Fibroblast of the aortic adventitia (primary cell): ENCODE data around the gene KRT85. TPM values are rescaled to one million over a fixed set of nuclear protein-coding genes. Genes with fewer than 3 reads are reported as not detected.

Experiments used
- DNase-seq: peaks from one replicate; pipeline ENCODE4 v3.0.0-alpha.2; 2010; ENCODE audit warnings: low read depth
- H3K4me3 ChIP-seq: 2 replicates; pipeline ENCODE4 v1.5.1; 2011; ENCODE audit warnings: low read depth, mild to moderate bottlenecking, control low read depth, low read length, moderate library complexity
- CTCF ChIP-seq: IDR thresholded peaks from 2 replicates; pipeline ENCODE4 v1.5.1; 2011; ENCODE audit warnings: mild to moderate bottlenecking, low read length, control low read depth, inconsistent platforms; ENCODE audit not compliant: insufficient read depth
- total RNA-seq: library from RNA; depleted of rRNA; stranded (reverse); fragments of >200 nt; gene quantifications from 2 replicates; pipeline ENCODE4 v1.2.3, GENCODE V29; 2012; ENCODE audit warnings: low replicate concordance

Gene KRT85
- total RNA-seq, 1 donor, result not detected

DNA sequence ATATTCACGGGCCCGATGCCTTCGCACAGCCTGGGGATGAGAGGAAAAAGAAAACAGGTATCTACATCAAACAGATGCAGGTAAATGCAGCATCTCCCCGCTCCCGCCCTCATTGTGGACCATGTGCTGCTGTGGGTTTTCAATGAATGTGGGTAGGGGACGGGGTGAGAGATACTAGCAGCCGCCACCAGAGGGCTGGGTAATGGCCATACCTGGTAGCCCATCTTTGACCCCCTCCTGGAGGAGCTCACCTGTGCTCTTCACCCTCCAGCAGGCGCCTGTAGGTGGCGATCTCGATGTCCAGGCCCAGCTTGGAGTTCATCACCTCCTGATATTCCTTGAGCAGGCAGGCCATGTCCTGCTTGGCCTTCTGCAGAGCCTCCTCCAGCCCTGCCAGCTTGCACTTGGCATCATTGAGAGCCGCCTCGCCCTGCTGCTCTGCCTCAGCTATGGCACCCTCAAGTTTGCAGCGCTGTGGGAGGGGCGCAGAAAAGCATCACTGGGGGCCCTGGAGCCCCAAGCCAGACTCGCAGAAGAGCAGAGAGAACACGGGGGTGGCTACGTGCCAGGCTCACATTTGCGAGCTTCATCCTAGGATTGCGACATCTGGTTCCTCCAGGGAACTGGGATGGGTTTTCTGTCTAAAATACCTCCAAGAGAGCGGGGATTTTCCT is 28.6 kb upstream of the KRT85 start:
- DNase-seq, result peak; percentile 8
- H3K4me3 ChIP-seq, result no peak overlapping the region
- TF ChIP-seq CTCF, result no peak

- H3K4me3 ChIP-seq, result no peak overlapping the region
- DNase-seq, result no peak
- no peak for TF ChIP-seq CTCF
Observed at GRCh38 chr12:52394836-52395405, 27.6 kb upstream of the KRT85 start.

DNA sequence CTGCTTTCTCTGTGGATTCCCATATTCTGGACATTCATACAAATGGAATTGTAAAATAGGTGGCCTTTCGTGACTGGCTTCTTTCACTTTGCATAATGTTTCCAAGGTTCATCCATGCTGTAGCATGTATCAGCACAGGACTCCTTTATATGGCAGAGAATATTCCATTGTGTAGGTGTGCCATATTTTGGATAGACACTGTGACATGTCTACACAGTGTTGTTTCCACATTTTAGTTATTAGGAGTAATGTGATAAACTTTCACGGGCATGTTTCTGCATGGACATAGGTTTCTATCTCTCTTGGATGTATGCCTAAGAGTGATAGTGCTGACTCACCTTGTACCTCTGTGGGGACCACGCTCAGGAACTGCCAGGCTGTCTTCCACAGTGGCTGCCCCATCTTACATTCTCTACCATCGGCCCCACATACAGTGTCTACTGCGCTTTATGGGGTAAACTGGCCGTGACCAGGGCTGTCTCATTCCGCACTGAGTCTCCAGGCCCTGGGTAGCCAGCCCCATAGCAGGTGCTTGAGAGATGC is 25.3 kb upstream of the KRT85 start:
- H3K4me3 ChIP-seq, result no peak overlapping the region
- no peak for TF ChIP-seq CTCF
- no peak for DNase-seq

GRCh38 chr12:52391618-52392002 is 24.3 kb upstream of the KRT85 start:
- TF ChIP-seq CTCF, result no peak

DNA sequence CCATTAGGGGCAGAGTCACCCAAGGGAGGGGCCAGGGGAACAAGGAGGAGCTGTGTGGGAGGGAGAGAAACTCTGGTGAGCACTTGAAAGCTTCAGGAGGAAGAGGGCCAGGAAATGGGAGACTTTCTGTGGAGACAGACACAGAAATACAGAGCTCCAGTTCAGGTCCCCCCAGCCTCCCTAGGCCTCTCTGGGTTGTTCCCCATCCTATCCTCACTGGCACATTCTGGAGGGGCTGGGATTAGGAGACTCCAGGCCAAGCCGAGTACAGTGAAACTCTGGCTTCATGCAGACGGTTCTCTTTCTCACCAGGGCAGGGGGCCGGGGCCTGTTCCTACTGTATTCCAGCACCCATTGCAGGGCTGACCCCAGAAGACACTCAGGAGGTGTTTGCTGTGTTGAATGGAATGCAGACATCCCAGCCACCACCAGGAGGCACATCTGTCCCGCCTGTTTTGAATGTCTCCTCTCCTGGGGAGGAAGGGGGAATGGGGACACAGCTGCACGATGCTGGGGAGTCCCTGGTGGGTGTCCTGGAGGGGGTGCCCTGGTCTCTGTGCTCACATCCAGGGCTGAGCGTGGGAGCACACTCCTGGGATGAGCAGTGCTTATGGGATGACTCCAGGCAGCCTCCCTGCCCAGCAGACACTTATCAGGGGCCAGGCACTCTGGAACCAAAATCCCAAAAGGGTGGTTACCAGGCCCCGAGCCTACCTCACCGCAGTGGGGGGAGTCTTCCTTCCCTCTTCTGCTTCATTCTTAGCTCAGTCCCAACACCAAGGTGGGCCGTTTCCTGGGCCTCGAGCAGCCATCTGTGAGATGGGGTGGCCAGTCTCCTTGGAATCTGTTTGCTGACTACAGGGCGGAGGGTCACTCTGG is 23.7 kb upstream of the KRT85 start:
- peak; percentile 55 for TF ChIP-seq CTCF
- no peak overlapping the region for H3K4me3 ChIP-seq
- DNase-seq, result peak; percentile 5

More at GRCh38 chr12:52391618-52392002, 24.3 kb upstream of the KRT85 start:
- DNase-seq, result peak; percentile 13
- no peak overlapping the region for H3K4me3 ChIP-seq

DNA sequence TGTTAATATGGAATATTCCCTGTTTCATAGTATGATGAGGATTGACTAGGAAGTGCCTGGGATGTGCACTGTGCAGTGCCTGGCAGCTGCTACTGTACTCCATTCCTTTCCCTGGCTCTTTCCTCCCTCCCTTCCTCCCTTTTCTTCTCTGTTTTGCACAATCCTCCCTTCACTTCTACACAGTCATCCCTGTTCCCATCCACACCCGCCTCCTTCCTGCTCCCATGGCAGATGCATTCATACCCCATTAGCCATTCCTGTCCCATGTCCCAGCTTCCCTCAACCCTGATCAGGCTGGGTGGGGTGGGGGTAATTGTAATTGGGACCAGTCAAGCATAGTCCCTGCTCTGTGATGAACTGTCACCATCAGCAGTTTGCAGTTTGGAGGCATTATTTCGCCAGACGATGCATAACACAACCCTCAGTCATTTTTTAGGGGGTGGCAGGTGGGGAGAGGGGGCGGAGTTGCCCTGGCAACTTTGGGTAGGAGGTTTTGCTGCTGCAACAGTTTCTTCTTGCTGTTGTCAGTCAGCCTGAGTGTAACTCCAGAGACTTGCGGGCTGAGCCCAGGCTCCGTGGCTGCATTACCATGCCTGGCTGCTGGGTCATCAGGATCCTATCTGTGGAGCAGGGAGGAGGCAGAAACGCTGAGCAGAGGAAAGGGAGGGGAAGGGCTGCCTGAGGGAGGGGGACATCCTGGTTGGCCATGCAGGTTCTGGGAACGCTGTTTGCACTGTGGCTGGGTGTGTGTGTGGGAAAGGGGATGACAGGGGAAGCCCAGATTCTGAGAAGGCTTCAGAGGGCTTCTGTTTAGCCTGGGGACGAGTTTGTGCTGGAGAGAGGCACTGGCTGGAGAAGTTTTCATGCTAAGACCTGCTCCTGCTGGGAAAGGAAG is 22.3 kb upstream of the KRT85 start:
- peak; percentile 8 for DNase-seq
- TF ChIP-seq CTCF, result no peak
- no peak overlapping the region for H3K4me3 ChIP-seq
